ENCODE measurements around the gene KLB.
"Not testable (repeated sequence)": the region's sequence is repeated elsewhere in the genome, so short reads cannot be mapped to it uniquely, and the experiment has no call there.

KLB gene

GRCh38 chr4:39427520-39428114, 20.9 kb downstream of the KLB start:
- DNase-seq = no peak

GRCh38 chr4:39429476-39430334, 23.0 kb downstream of the KLB start:
- no peak for DNase-seq

- no peak for DNase-seq
Measured at GRCh38 chr4:39433878-39434492, 27.3 kb downstream of the KLB start.

GRCh38 chr4:39435659-39436563, 29.2 kb downstream of the KLB start:
- DNase-seq = no peak

- no peak for DNase-seq
Measured at GRCh38 chr4:39441593-39441992, 34.9 kb downstream of the KLB start.

- DNase-seq = no peak
Measured at GRCh38 chr4:39442998-39443397, 36.3 kb downstream of the KLB start.

- no peak for DNase-seq
Measured at GRCh38 chr4:39446483-39446841, 39.7 kb downstream of the KLB start.

GRCh38 chr4:39446842-39447573, 40.3 kb downstream of the KLB start:
- DNase-seq = peak; percentile 65

- no peak for DNase-seq
Measured at GRCh38 chr4:39450618-39451017, 43.9 kb downstream of the KLB start.

- DNase-seq = no peak
Measured at GRCh38 chr4:39451423-39452023, 44.8 kb downstream of the KLB start.

- no peak for DNase-seq
Measured at GRCh38 chr4:39452153-39452859, 45.6 kb downstream of the KLB start.

- DNase-seq = no peak
Measured at GRCh38 chr4:39452860-39453587, 46.3 kb downstream of the KLB start.

GRCh38 chr4:39453738-39454137, 47.0 kb downstream of the KLB start:
- no peak for DNase-seq

- no peak for DNase-seq
Measured at GRCh38 chr4:39455486-39455885, 48.8 kb downstream of the KLB start.

GRCh38 chr4:39456946-39457763, 50.4 kb downstream of the KLB start:
- no peak for DNase-seq

- DNase-seq = not testable (repeated sequence)
Measured at GRCh38 chr4:39458161-39458504, 51.4 kb downstream of the KLB start.

GRCh38 chr4:39458505-39459300, 52.0 kb downstream of the KLB start, which contains the start of the genes LIAS and RPL9:
Gene LIAS, plus strand, starts transcription at chr4:39459056. Its CDS starts 62 bp downstream, at chr4:39459118.
Gene RPL9, minus strand, starts transcription at chr4:39458922. Its CDS starts 483 bp downstream, at chr4:39458439.
- peak; percentile 99 for DNase-seq

- DNase-seq = peak; percentile 77
Measured at GRCh38 chr4:39464886-39465501, 58.3 kb downstream of the KLB start.
